GM23248 (cell line): ENCODE measurements around the gene PHYKPL.

Source experiments
- EZH2 ChIP-seq: fragments of 200-600 bp; sonication (generic); IDR thresholded peaks from 2 replicates; pipeline ENCODE4 v1.6.1; 2018; ENCODE audit warnings: antibody characterized with exemption, mild to moderate bottlenecking; ENCODE audit not compliant: insufficient read depth, poor library complexity, severe bottlenecking
- EZH2phosphoT487 ChIP-seq: fragments of 200-600 bp; sonication (generic); IDR thresholded peaks from 2 replicates; pipeline ENCODE4 v1.6.1; 2018; ENCODE audit warnings: antibody characterized with exemption, moderate library complexity, mild to moderate bottlenecking, low read depth; ENCODE audit not compliant: insufficient read depth

DNA sequence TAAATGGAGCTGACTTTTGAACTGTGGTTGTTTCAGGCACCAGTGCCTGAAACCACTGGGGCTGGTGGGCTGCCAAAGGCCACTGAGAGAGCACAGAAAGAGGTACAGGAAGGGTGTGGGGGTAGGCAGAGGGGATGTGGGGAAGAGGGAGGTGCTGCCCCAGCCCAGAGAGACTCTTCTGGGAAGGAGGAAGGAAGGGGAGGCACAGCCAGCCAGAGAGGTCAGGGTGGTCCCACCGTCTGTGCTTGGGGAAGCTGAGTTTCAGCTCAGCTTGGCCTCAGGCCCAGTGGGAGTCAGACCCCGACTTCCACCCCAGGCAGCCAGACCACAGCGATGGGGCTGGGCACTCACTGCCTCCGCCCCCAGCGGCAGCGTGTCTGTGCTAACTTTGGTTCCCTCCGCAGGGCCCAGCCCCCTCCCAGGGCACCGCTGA, 8.6 kb upstream of the PHYKPL start:
- TF ChIP-seq EZH2 (no peak), EZH2phosphoT487 (no peak)
